IMR-90 (cell line): ENCODE data around the gene MCM8. TPM values are rescaled to one million over a fixed set of nuclear protein-coding genes. Genes with fewer than 3 reads are reported as not detected.

Experiments used
- ATAC-seq: fragments of 200-7000 bp; cut with Tn5 transposase; 2 replicates; pipeline ENCODE4 v1.9.1; 2020; ENCODE audit warnings: low read depth, mild to moderate bottlenecking, moderate library complexity
- BruUV-seq: library from RNA; stranded (reverse); fragments of 400-500 nt; replicated peaks from 2 replicates; lab custom pipeline; 2021; lab: Mats Ljungman, UMichigan
- CTCF ChIA-PET: fragments of 300-600 bp; formaldehyde crosslinking; extraction: SDS; loops from one replicate; lab custom pipeline; 2021; ENCODE audit warnings: antibody characterized with exemption; lab: Yijun Ruan, JAX
- POLR2A ChIA-PET: fragments of 300-600 bp; sonication (Branson Sonifier 250); formaldehyde crosslinking; loops from one replicate; lab custom pipeline; 2022; ENCODE audit warnings: antibody characterized with exemption; ENCODE audit not compliant: unreplicated experiment; lab: Charles Lee
- DNase-seq: peaks from one replicate; pipeline ENCODE4 v3.0.0; 2013
- H2AFZ ChIP-seq: replicated peaks from 2 replicates; pipeline ENCODE3; 2013; ENCODE audit warnings: low read length, mild to moderate bottlenecking; ENCODE audit not compliant: poor library complexity
- H2AK5ac ChIP-seq: 2 replicates; pipeline ENCODE4 v1.6.1; 2013; ENCODE audit warnings: low read depth, low read length, inconsistent platforms
- H2AK9ac ChIP-seq: replicated peaks from 2 replicates; pipeline ENCODE3; 2013; ENCODE audit warnings: mild to moderate bottlenecking, low read depth, low read length, moderate library complexity; ENCODE audit not compliant: poor library complexity
- H2BK120ac ChIP-seq: 2 replicates; pipeline ENCODE4 v1.6.1; 2013; ENCODE audit warnings: low read depth, low read length, inconsistent platforms
- H2BK15ac ChIP-seq: 3 replicates; pipeline ENCODE4 v1.6.1; 2013; ENCODE audit warnings: low read depth, low read length, inconsistent platforms
- H2BK20ac ChIP-seq: 2 replicates; pipeline ENCODE4 v1.6.1; 2013; ENCODE audit warnings: low read depth, mild to moderate bottlenecking, inconsistent platforms, low read length, moderate library complexity
- H2BK5ac ChIP-seq: 2 replicates; pipeline ENCODE4 v1.6.1; 2013; ENCODE audit warnings: mild to moderate bottlenecking, low read depth, low read length, inconsistent platforms; ENCODE audit not compliant: poor library complexity, severe bottlenecking
- H3K14ac ChIP-seq: replicated peaks from 2 replicates; pipeline ENCODE4 v1.6.1; 2013; ENCODE audit warnings: low read depth, low read length, inconsistent platforms
- H3K18ac ChIP-seq: 2 replicates; pipeline ENCODE4 v1.6.1; 2013; ENCODE audit warnings: low read depth, low read length, control low read depth
- H3K23ac ChIP-seq: 2 replicates; pipeline ENCODE4 v1.6.1; 2013; ENCODE audit warnings: low read depth, low read length, inconsistent platforms
- H3K27ac ChIP-seq: 2 replicates; pipeline ENCODE4 v1.5.1; 2013; ENCODE audit warnings: mild to moderate bottlenecking, control low read depth, low read length; ENCODE audit not compliant: insufficient read depth
- H3K27me3 ChIP-seq: 2 replicates; pipeline ENCODE4 v1.6.1; 2013; ENCODE audit warnings: low read length; ENCODE audit not compliant: control insufficient read depth, insufficient read depth
- H3K36me3 ChIP-seq: 2 replicates; pipeline ENCODE4 v1.6.1; 2013; ENCODE audit warnings: low read length, mixed read lengths; ENCODE audit not compliant: control insufficient read depth, insufficient read depth
- H3K4ac ChIP-seq: 2 replicates; pipeline ENCODE4 v1.6.1; 2013; ENCODE audit warnings: low read depth, low read length, inconsistent platforms
- H3K4me1 ChIP-seq: 2 replicates; pipeline ENCODE4 v1.6.1; 2013; ENCODE audit warnings: low read length, mixed read lengths; ENCODE audit not compliant: control insufficient read depth, insufficient read depth
- H3K4me2 ChIP-seq: 2 replicates; pipeline ENCODE4 v1.6.1; 2013; ENCODE audit warnings: low read depth, mild to moderate bottlenecking, control low read depth, low read length, moderate library complexity
- H3K4me3 ChIP-seq: 2 replicates; pipeline ENCODE4 v1.5.1; 2013; ENCODE audit warnings: low read depth, mild to moderate bottlenecking, control low read depth, low read length, moderate library complexity; ENCODE audit not compliant: insufficient read depth
- H3K56ac ChIP-seq: 2 replicates; pipeline ENCODE4 v1.6.1; 2013; ENCODE audit warnings: low read length, inconsistent platforms; ENCODE audit not compliant: insufficient read depth; ENCODE audit errors: extremely low read depth
- H3K79me1 ChIP-seq, 2 experiments: 2 replicates each; pipeline ENCODE4 v1.6.1; 2013; ENCODE audit warnings: low read length in 2 of 2, inconsistent platforms in 1 of 2, low read depth in 1 of 2
- H3K9ac ChIP-seq: 2 replicates; pipeline ENCODE4 v1.6.1; 2013; ENCODE audit warnings: low read depth, low read length, control low read depth
- H3K9me1 ChIP-seq: 2 replicates; pipeline ENCODE4 v1.6.1; 2013; ENCODE audit warnings: low read length, inconsistent platforms; ENCODE audit not compliant: insufficient read depth
- H3K9me3 ChIP-seq: 2 replicates; pipeline ENCODE4 v1.6.1; 2013; ENCODE audit warnings: low read length; ENCODE audit not compliant: control insufficient read depth, insufficient read depth
- H4K20me1 ChIP-seq: 2 replicates; pipeline ENCODE4 v1.6.1; 2013; ENCODE audit warnings: low read length, inconsistent platforms; ENCODE audit not compliant: insufficient read depth
- H4K5ac ChIP-seq: 2 replicates; pipeline ENCODE4 v1.6.1; 2013; ENCODE audit warnings: mild to moderate bottlenecking, low read depth, low read length, control low read depth
- H4K8ac ChIP-seq, 2 experiments: 2 replicates each; pipeline ENCODE4 v1.6.1; 2013; ENCODE audit warnings: low read depth in 2 of 2, low read length in 2 of 2, control low read depth in 1 of 2, inconsistent platforms in 1 of 2
- H4K91ac ChIP-seq: 2 replicates; pipeline ENCODE4 v1.6.1; 2013; ENCODE audit warnings: low read depth, low read length, inconsistent platforms; ENCODE audit not compliant: insufficient read depth
- CHD1 ChIP-seq: IDR thresholded peaks from 2 replicates; pipeline ENCODE4 v1.6.1; 2012; ENCODE audit warnings: low read depth, low read length, improper control_type of control experiment
- MAFK ChIP-seq: IDR thresholded peaks from 2 replicates; pipeline ENCODE4 v1.6.1; 2012; ENCODE audit warnings: low read depth, low read length, improper control_type of control experiment
- MAZ ChIP-seq: IDR thresholded peaks from 2 replicates; pipeline ENCODE4 v1.6.1; 2012; ENCODE audit warnings: low read depth, mild to moderate bottlenecking, low read length, improper control_type of control experiment, moderate library complexity, borderline replicate concordance
- dilution Hi-C: fragments of 300-500 bp; cut with HindIII; formaldehyde crosslinking; loops from one replicate; pipeline ENCODE4 v1.14.3; 2018; ENCODE audit warnings: low sequenced_read_pairs; ENCODE audit not compliant: unreplicated experiment
- in situ Hi-C: fragments of 300-500 bp; cut with MboI; formaldehyde crosslinking; loops from 3 replicates; pipeline ENCODE4 v1.14.3; 2019; ENCODE audit warnings: low sequenced_read_pairs, inconsistent platforms, mixed read lengths
- intact Hi-C: fragments of 100-400 bp; cut with micrococcal nuclease; formaldehyde crosslinking; loops from 2 replicates; pipeline ENCODE4 v1.10.0; 2022
- polyA plus RNA-seq, 3 experiments: library from polyadenylated mRNA; depleted of rRNA; stranded (reverse); fragments of >200 nt; gene quantifications; 2 replicates each; pipeline ENCODE4 v1.2.3, GENCODE V29; 2012; ENCODE audit warnings: low replicate concordance in 1 of 3
- total RNA-seq: library from RNA; depleted of rRNA; stranded (reverse); fragments of >200 nt; gene quantifications from 2 replicates; pipeline ENCODE4 v1.2.3, GENCODE V29; 2012

The MCM8 gene
- total and polyA plus RNA-seq, 2 of the 4 experiments (the other 2 are of a cell fraction), result 4.2 to 11.5 TPM

GRCh38 chr20:6028818-6029217 is 78.4 kb downstream of the MCM8 start:
- no TSS peak for BruUV-seq
- Histone ChIP-seq H3K56ac (no peak overlapping the region), H3K9ac (no peak overlapping the region), H4K91ac (no peak overlapping the region), H2AFZ (no peak overlapping the region), H4K5ac (no peak overlapping the region), H2AK5ac (no peak overlapping the region), H2BK120ac (no peak overlapping the region), H3K23ac (no peak overlapping the region), H3K4me2 (no peak overlapping the region), H2BK15ac (no peak overlapping the region), H3K9me3 (peaks cover 5% of the 10 kb centered on the region; the same call in 1 of the 2 replicates), H2AK9ac (no peak overlapping the region), H3K14ac (no peak overlapping the region), H2BK5ac (no peak overlapping the region), H3K4ac (no peak overlapping the region), H3K4me1 (no peaks in the 10 kb centered on the region), H3K9me1 (peaks cover 12% of the 10 kb centered on the region; the same call in 1 of the 2 replicates), H4K20me1 (peaks cover 12% of the 10 kb centered on the region; the same call in 1 of the 2 replicates), H3K27me3 (no peaks in the 10 kb centered on the region), H2BK20ac (no peak overlapping the region), H3K36me3 (peaks cover 19% of the 10 kb centered on the region), H3K27ac (no peak overlapping the region), H3K4me3 (no peak overlapping the region), H3K79me1 (peaks cover 40 to 58% of the 10 kb centered on the region in 2 experiments), H4K8ac (no peak overlapping the region), H3K18ac (no peak overlapping the region)
- dilution Hi-C loops (no loop called here), in situ Hi-C loops (no loop called here), intact Hi-C loops (no loop called here)
- TF ChIP-seq CHD1 (no peak), MAZ (no peak), MAFK (no peak)
- POLR2A ChIA-PET, result no interaction called here
- DNase-seq (no peak), ATAC-seq (no peak)
- CTCF ChIA-PET, result no interaction called here
